Neural cell (in vitro differentiated cells): ENCODE measurements around the gene KREMEN2. TPM values are rescaled to one million over a fixed set of nuclear protein-coding genes. Genes with fewer than 3 reads are reported as not detected.

Source experiments
- H2AFZ ChIP-seq: fragments of 200-600, 300-800 bp; sonication (generic), shearing (Covaris generic); 2 replicates; pipeline ENCODE4 v1.6.0; 2014; ENCODE audit warnings: low read depth, mild to moderate bottlenecking, antibody characterized with exemption, low read length, moderate library complexity
- H3F3A ChIP-seq: fragments of 200-600 bp; shearing (Covaris generic); 2 replicates; pipeline ENCODE4 v1.6.1; 2016; ENCODE audit warnings: mild to moderate bottlenecking, moderate library complexity, mixed read lengths, antibody characterized with exemption, low read length; ENCODE audit not compliant: insufficient read depth, poor library complexity, severe bottlenecking
- H3K27ac ChIP-seq: fragments of 200-600, 300-800 bp; sonication (generic), shearing (Covaris generic); 2 replicates; pipeline ENCODE4 v1.5.1; 2014; ENCODE audit warnings: mild to moderate bottlenecking, low read length, moderate library complexity
- H3K27me3 ChIP-seq: fragments of 300-800, 200-600 bp; sonication (generic), shearing (Covaris generic); 2 replicates; pipeline ENCODE4 v1.6.0; 2014; ENCODE audit warnings: mild to moderate bottlenecking, low read depth, low read length, moderate library complexity; ENCODE audit not compliant: insufficient read depth
- H3K36me3 ChIP-seq: fragments of 300-800, 200-600 bp; sonication (generic), shearing (Covaris generic); 2 replicates; pipeline ENCODE4 v1.5.1; 2014; ENCODE audit warnings: mild to moderate bottlenecking, antibody characterized with exemption, low read length, moderate library complexity; ENCODE audit not compliant: insufficient read depth
- H3K4me2 ChIP-seq: fragments of 300-800, 200-600 bp; sonication (generic), shearing (Covaris generic); 2 replicates; pipeline ENCODE4 v1.6.0; 2014; ENCODE audit warnings: mild to moderate bottlenecking, low read length
- H3K4me3 ChIP-seq: fragments of 300-800, 200-600 bp; sonication (generic), shearing (Covaris generic); 2 replicates; pipeline ENCODE4 v1.5.1; 2014; ENCODE audit warnings: mild to moderate bottlenecking, low read length, moderate library complexity
- H3K79me2 ChIP-seq: fragments of 200-600 bp; shearing (Covaris generic); replicated peaks from 2 replicates; pipeline ENCODE4 v1.6.0; 2014; ENCODE audit warnings: mild to moderate bottlenecking, low read length, moderate library complexity; ENCODE audit not compliant: insufficient read depth
- H3K9ac ChIP-seq: fragments of 300-800, 200-600 bp; sonication (generic), shearing (Covaris generic); 2 replicates; pipeline ENCODE4 v1.6.1; 2016; ENCODE audit warnings: mild to moderate bottlenecking, low read length, mixed read lengths
- H3K9me2 ChIP-seq: fragments of 200-600 bp; shearing (Covaris generic); 2 replicates; pipeline ENCODE4 v1.6.1; 2016; ENCODE audit warnings: mild to moderate bottlenecking, low read length, mixed read lengths; ENCODE audit not compliant: insufficient read depth
- H3K9me3 ChIP-seq: fragments of 200-600, 300-800 bp; sonication (generic), shearing (Covaris generic); 2 replicates; pipeline ENCODE4 v1.6.1; 2016; ENCODE audit warnings: mild to moderate bottlenecking, mixed run types, low read length, moderate library complexity, mixed read lengths
- H4K20me1 ChIP-seq: fragments of 200-600 bp; shearing (Covaris generic); 2 replicates; pipeline ENCODE4 v1.6.1; 2016; ENCODE audit warnings: mild to moderate bottlenecking, mixed run types; ENCODE audit not compliant: insufficient read depth
- CTCF ChIP-seq: fragments of 450-650 bp; IDR thresholded peaks from 2 replicates; pipeline ENCODE4 v1.5.1; 2014; ENCODE audit warnings: antibody characterized with exemption, mild to moderate bottlenecking, moderate library complexity; ENCODE audit not compliant: poor library complexity, severe bottlenecking
- EP300 ChIP-seq: fragments of 450-650 bp; conservative IDR thresholded peaks from 2 replicates; pipeline ENCODE4 v1.6.1; 2014; ENCODE audit warnings: antibody characterized with exemption, mild to moderate bottlenecking, moderate library complexity; ENCODE audit not compliant: poor library complexity, severe bottlenecking
- EZH2 ChIP-seq: fragments of 200-600, 300-800 bp; shearing (Covaris generic), sonication (generic); IDR thresholded peaks from 2 replicates; pipeline ENCODE4 v1.6.1; 2014; ENCODE audit warnings: antibody characterized with exemption, low read length, borderline replicate concordance, mild to moderate bottlenecking; ENCODE audit not compliant: insufficient read depth, poor library complexity, severe bottlenecking
- MXI1 ChIP-seq: fragments of 450-650 bp; conservative IDR thresholded peaks from 2 replicates; pipeline ENCODE4 v1.6.1; 2014; ENCODE audit warnings: antibody characterized with exemption, mild to moderate bottlenecking; ENCODE audit not compliant: poor library complexity, severe bottlenecking
- POLR2AphosphoS5 ChIP-seq: IDR thresholded peaks from 2 replicates; pipeline ENCODE4 v1.6.1; 2012
- RAD21 ChIP-seq: fragments of 450-650 bp; conservative IDR thresholded peaks from 2 replicates; pipeline ENCODE4 v1.6.1; 2014; ENCODE audit warnings: antibody characterized with exemption, mild to moderate bottlenecking, moderate library complexity
- REST ChIP-seq: IDR thresholded peaks from 2 replicates; pipeline ENCODE4 v1.6.1; 2012; ENCODE audit warnings: borderline replicate concordance
- TAF1 ChIP-seq: IDR thresholded peaks from 2 replicates; pipeline ENCODE4 v1.6.1; 2012; ENCODE audit warnings: low read depth
- polyA plus RNA-seq: library from polyadenylated mRNA; depleted of rRNA; stranded (reverse); fragments of >200 nt; gene quantifications from 2 replicates; pipeline ENCODE4 v1.2.3, GENCODE V29; 2014

KREMEN2 gene
- polyA plus RNA-seq, 1 donor from 2014 or later = 0.71 TPM

GRCh38 chr16:2948807-2949704 lies 15.0 kb upstream of the KREMEN2 start:
- no peak overlapping the region for H3K4me3 ChIP-seq
- no peaks in the 10 kb centered on the region for H3K9me2 ChIP-seq
- H3K36me3 ChIP-seq = peaks cover 9% of the 10 kb centered on the region
- H3K79me2 ChIP-seq = no peaks in the 10 kb centered on the region
- TF ChIP-seq POLR2AphosphoS5 = no peak
- no peak for TF ChIP-seq REST
- TF ChIP-seq EZH2 = no peak
- TF ChIP-seq EP300 = no peak
- TF ChIP-seq RAD21 = no peak
- no peak for TF ChIP-seq MXI1
- no peak for TF ChIP-seq TAF1
- no peak for TF ChIP-seq CTCF
- no peak overlapping the region for H3K4me2 ChIP-seq
- H3K9me3 ChIP-seq = no peaks in the 10 kb centered on the region
- no peaks in the 10 kb centered on the region for H3K27me3 ChIP-seq
- no peaks in the 10 kb centered on the region for H3F3A ChIP-seq
- no peak overlapping the region for H3K27ac ChIP-seq
- no peak overlapping the region for H2AFZ ChIP-seq
- H4K20me1 ChIP-seq = no peaks in the 10 kb centered on the region
- H3K9ac ChIP-seq = no peak overlapping the region

GRCh38 chr16:2949705-2950352 lies 14.2 kb upstream of the KREMEN2 start:
- Histone ChIP-seq H3K27me3 (no peaks in the 10 kb centered on the region), H3K79me2 (no peaks in the 10 kb centered on the region), H3K9me2 (no peaks in the 10 kb centered on the region), H4K20me1 (no peaks in the 10 kb centered on the region), H3K36me3 (peaks cover 9% of the 10 kb centered on the region), H3F3A (no peaks in the 10 kb centered on the region), H3K9ac (no peak overlapping the region), H3K27ac (no peak overlapping the region), H2AFZ (no peak overlapping the region), H3K4me3 (no peak overlapping the region), H3K9me3 (no peaks in the 10 kb centered on the region), H3K4me2 (no peak overlapping the region)
- TF ChIP-seq RAD21 = no peak
